OCI-LY7 (cell line): ENCODE measurements around the gene DNAJA3.

Source experiments
- EZH2phosphoT487 ChIP-seq: fragments of 200-600 bp; sonication (generic); IDR thresholded peaks from 2 replicates; pipeline ENCODE4 v1.6.1; 2018; ENCODE audit warnings: low read depth, borderline replicate concordance, mild to moderate bottlenecking, mixed run types, antibody characterized with exemption, low read length, moderate library complexity, mixed read lengths
- TF ChIP-seq, protein P1 (sequence below): fragments of 200-600 bp; sonication (generic); conservative IDR thresholded peaks from 2 replicates; pipeline ENCODE4 v1.5.1; 2014; ENCODE audit warnings: mild to moderate bottlenecking, antibody characterized with exemption, low read length, moderate library complexity, mixed read lengths

DNA sequence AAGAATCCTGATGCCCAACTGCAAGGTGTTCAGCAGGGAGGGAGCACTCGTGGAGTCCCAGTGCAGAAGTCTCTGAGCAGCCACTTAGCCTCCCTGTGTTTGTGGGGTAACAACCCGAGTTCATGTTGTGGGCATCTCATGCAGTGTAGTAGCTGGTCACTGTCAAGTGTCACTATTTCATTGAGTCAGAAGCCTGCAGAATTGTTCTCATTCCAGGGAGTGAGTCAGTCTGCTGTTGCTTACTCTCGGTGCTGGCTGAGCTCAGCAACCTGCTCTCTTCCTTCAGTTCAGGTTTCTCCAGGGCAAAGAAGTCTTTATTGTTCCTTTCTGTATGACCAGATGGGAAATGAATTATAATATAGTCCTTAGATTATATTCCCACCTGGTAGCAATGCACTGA, 74.6 kb downstream of the DNAJA3 start:
- TF ChIP-seq, protein P1, sequence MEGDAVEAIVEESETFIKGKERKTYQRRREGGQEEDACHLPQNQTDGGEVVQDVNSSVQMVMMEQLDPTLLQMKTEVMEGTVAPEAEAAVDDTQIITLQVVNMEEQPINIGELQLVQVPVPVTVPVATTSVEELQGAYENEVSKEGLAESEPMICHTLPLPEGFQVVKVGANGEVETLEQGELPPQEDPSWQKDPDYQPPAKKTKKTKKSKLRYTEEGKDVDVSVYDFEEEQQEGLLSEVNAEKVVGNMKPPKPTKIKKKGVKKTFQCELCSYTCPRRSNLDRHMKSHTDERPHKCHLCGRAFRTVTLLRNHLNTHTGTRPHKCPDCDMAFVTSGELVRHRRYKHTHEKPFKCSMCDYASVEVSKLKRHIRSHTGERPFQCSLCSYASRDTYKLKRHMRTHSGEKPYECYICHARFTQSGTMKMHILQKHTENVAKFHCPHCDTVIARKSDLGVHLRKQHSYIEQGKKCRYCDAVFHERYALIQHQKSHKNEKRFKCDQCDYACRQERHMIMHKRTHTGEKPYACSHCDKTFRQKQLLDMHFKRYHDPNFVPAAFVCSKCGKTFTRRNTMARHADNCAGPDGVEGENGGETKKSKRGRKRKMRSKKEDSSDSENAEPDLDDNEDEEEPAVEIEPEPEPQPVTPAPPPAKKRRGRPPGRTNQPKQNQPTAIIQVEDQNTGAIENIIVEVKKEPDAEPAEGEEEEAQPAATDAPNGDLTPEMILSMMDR = no peak
- TF ChIP-seq EZH2phosphoT487 = no peak
